ENCODE results near the gene CHRNA3.

- TF ChIP-seq CTCF (IDR thresholded peaks at IDR 0.05) (no peak), EP300 (IDR thresholded peaks at IDR 0.05) (no peak), POLR2AphosphoS5 (IDR thresholded peaks at IDR 0.05) (no peak), POLR2A (IDR thresholded peaks at IDR 0.05) (no peak)
Measured at GRCh38 chr15:78662028-78662427, 41.2 kb upstream of the CHRNA3 start.
